PC-3 (cell line): ENCODE measurements around the gene DCP1B.

Source experiments
- EZH2 ChIP-seq: fragments of 300-600 bp; sonication (generic); IDR thresholded peaks from one replicate; pipeline ENCODE4 v1.6.1; 2017; ENCODE audit warnings: antibody characterized with exemption, mild to moderate bottlenecking, low read length; ENCODE audit not compliant: unreplicated experiment
- TF ChIP-seq, protein P1 (sequence below): fragments of 300-600 bp; sonication (generic); conservative IDR thresholded peaks from 2 replicates; pipeline ENCODE4 v1.5.1; 2017; ENCODE audit warnings: antibody characterized with exemption, low read depth, mild to moderate bottlenecking, low read length

- TF ChIP-seq, protein P1, sequence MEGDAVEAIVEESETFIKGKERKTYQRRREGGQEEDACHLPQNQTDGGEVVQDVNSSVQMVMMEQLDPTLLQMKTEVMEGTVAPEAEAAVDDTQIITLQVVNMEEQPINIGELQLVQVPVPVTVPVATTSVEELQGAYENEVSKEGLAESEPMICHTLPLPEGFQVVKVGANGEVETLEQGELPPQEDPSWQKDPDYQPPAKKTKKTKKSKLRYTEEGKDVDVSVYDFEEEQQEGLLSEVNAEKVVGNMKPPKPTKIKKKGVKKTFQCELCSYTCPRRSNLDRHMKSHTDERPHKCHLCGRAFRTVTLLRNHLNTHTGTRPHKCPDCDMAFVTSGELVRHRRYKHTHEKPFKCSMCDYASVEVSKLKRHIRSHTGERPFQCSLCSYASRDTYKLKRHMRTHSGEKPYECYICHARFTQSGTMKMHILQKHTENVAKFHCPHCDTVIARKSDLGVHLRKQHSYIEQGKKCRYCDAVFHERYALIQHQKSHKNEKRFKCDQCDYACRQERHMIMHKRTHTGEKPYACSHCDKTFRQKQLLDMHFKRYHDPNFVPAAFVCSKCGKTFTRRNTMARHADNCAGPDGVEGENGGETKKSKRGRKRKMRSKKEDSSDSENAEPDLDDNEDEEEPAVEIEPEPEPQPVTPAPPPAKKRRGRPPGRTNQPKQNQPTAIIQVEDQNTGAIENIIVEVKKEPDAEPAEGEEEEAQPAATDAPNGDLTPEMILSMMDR: no peak
- TF ChIP-seq EZH2: no peak
Observed at GRCh38 chr12:1926251-1926657, 78.0 kb downstream of the DCP1B start.
